Measurements from ENCODE around the gene F2RL2. TPM values are rescaled to one million over a fixed set of nuclear protein-coding genes. Genes with fewer than 3 reads are reported as not detected.

F2RL2 gene, protein sequence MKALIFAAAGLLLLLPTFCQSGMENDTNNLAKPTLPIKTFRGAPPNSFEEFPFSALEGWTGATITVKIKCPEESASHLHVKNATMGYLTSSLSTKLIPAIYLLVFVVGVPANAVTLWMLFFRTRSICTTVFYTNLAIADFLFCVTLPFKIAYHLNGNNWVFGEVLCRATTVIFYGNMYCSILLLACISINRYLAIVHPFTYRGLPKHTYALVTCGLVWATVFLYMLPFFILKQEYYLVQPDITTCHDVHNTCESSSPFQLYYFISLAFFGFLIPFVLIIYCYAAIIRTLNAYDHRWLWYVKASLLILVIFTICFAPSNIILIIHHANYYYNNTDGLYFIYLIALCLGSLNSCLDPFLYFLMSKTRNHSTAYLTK
- total RNA-seq (2014; rRNA removed; shearing (Covaris generic)) = 18.7 and 24.2 TPM in 2 replicates

DNA sequence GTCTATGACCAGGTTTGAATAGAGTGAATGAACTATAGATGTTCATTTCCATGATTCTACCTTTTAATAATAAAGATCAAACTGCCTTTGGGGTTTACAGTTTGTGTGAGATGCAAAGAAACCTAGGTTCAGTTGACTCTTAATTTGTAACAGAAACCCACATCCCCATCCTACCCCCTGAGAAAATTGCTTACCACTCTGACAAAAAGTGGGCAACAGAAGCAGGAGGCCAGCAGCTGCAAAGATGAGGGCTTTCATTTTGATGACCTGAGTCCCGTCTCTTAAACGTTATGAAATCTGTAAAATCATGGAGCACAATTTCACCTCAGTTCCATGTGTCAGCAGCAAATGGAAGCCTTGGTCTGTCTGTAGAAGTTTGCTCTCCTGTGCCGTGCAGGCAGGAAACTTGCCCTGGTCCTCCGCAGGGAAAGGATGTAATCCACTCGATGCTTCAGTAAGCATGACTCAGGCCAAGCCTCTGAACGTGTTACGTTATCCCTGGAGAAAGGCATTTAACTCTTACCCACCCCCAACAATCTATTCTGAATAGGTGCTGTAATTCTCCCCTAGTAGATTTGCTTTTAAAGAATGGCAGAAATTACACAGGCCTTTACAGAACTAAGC lies at the start of gene F2RL2:
F2RL2 (minus strand) TSS at position 431 of the 624 bp plus-strand sequence; CDS start at position 258, 173 bp downstream.
- DNase-seq (ENCODE audit: low read depth) = peak; percentile 78

DNA sequence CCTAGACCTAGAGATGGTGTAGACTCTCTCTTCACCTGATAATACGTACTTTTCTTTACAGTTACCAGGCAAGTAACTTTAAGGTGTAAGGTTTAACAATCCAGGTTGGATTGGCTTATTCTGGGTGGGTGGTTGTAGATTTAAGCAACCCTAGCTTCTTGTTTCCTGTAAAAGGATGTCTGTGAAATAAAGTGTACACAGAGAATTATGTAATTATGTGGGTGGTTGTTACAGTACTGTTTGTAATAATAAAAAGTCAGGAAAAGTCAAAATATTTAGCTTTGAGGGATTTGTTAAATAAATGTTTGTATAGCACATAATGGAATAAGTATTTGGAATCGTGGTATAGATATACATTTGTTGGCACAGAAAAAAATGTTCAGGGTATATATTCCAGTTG lies 49.0 kb upstream of the F2RL2 start:
- no peak for DNase-seq (ENCODE audit: low read depth)

DNA sequence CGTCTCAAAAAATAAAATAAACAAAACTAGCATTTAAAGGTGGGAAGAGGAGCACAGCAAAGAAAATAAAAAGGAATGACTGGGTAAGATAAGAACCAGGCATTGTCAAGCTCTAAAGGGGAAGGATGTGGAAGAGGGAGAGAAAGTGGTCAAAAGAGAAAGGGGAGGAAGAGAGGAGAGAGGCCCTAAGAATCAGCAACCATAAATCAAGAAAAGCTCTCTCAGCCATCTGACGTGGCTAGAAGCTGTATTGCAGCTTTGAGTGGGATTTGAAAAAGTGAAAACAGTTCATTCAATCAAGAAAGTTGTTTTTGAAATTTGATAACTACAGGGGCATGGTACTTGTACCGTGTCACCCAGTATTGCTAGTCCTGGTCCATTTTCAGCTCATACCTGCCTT lies 47.3 kb upstream of the F2RL2 start:
- DNase-seq (ENCODE audit: low read depth) = no peak

DNA sequence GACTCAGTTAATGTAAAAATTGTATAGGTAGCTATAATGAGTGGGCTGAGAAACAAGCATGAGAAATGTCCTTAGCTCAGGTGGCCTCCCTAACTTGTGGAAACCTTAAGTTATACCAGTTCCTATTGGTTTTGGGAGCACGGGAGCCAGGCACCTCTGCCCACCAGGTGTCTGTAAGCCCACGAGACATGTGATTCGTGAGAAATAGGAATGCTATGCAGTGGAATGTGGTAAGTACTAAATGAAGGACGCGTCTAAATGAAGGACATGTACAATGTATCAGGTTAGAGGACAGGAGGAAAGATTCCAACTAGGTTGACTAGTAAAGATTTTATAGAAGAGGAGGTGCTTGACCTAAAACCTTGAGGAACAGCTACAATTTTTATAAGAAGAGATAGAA lies 46.0 kb upstream of the F2RL2 start:
- DNase-seq (ENCODE audit: low read depth) = no peak

DNA sequence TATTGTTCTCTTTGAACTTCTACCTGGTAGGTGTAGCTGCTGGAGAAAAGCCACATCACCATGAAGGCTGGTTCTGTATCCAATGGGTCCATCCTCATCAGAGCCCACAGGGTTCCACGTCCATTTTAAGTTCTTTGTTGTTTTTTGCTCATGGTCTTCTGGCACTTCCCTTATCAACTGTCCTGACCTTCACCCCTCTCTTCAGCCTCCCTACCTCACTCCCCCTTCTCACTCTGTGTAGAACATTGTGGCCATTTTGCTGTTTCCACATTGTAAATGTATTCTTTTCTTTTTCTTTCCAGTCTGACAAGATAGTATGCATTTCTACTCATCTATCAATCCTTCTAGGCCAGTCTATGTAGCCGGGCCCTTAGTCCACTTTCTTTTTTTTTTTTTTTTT lies 44.3 kb upstream of the F2RL2 start:
- no peak for DNase-seq (ENCODE audit: low read depth)

DNA sequence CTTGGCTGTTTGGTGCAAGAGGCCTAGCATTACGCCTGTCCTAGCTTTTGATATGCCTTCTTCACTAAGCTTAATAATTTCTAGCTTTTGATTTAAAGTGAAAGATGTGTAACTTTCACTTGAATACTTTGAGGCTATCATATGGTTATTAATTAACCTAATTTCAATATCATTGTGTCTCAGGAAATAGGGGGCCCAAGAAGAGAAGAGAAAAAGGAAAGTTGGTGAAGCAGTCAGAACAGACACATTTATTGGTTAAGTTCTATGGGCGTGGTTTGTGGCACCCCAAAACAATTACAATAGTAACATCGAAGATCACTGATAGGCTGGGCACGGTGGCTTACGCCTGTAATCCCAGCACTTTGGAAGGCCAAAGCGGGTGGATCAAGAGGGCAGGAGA lies 40.9 kb upstream of the F2RL2 start:
- DNase-seq (ENCODE audit: low read depth) = no peak

DNA sequence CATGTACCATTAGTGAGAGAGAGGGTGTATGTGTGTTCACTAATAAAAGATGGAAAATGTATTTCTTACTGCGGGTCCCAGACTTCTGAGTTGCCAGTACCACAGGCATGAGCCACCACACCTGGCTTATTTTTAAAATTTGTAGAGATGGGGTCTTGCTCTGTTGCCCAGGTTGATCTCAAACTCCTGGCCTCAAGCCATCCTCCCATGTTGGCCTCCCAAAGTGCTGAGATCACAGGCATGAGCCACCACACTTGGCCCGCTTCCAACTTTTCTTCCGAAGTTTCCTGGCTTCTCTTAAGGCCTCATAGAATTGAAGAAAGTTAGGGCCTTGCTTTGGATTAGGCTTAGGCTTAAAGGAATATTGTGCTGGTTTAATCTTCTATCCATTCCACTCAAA lies 40.4 kb upstream of the F2RL2 start:
- DNase-seq (ENCODE audit: low read depth) = no peak

DNA sequence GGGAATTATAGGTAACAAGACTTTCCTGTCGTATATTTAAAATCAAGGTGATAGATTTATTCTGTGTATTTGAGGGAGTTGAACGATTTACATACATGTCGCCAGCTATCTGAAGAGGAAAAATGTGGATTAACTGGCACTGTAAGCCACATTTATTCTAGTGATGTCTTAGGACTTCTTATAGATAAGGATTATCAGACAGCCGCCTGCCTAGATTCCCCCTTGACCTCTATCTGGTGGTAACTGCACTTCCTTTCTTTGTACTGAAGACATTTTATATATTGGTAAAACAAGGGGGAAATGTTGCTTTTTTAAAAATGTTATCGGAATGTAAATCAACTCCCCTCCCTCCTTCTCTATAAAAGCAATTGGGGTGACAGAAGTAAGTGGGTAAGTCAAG lies 39.3 kb upstream of the F2RL2 start:
- DNase-seq (ENCODE audit: low read depth) = no peak

DNA sequence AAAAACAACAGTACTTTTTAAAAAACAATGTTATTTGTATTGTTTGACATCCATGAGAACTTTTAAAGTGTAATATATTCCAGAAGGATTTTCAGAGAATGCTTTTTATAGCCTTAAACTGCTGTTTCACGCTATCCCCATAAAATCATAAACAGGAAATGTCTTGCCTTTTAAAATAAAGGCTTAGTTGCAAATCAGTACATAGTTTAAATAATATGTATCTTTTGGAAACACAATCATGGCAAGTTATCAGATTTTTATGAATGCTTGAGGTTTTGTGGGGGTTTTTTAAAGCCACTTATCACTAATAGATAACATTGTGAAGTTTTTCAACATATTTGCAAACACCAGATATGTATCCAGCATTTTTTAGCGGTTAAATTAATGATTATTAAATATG lies 37.2 kb upstream of the F2RL2 start:
- no peak for DNase-seq (ENCODE audit: low read depth)

DNA sequence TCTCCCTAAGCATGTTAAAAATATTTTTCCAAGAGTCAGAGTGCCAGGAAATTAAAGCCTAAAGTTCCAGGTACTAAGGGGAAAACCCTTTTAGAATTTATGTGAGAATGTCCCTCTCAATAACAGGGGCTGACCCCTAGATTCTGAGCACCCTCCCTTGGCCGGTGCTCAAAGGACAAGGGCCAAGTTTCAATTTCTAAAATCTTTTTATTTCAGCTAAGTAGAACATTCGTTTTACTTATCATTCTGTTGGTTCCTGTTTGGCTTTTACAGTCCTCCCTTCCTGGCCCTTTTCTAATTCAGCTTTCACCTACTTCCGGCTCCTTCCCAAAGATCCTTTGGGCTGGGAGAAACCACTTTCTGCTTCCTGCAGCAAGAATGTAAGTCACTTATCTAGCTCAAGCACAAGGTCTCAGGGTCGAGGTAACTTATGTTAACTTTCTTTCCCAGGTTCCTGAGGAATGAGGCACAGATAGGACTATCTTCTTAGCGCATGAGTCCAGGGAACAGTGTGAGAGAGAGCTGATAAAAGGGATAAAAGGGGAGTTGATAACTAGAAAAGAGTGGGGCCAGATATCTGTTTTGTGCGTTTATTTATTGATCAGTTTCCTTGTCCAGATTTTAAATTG lies 34.6 kb upstream of the F2RL2 start:
- DNase-seq (ENCODE audit: low read depth) = no peak

DNA sequence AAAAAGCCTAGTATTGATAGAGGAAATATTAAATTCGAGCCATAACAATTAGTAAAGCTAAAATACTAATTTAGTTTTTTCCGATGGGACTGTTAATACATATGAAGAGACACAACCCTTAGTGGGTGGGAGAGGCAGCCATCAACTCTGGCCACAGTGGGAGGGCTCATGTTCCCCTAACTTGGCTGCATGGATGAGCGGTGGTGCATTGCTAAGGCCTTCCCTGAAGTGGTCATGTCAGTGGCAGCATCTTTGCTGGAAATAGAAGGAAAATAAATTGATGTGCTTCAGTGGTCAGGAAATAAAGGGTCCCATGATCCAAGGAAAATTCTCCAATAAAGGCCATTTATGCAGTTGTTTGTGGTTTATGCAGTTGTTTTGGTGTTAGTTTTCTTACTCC lies 33.9 kb upstream of the F2RL2 start:
- DNase-seq (ENCODE audit: low read depth) = no peak

DNA sequence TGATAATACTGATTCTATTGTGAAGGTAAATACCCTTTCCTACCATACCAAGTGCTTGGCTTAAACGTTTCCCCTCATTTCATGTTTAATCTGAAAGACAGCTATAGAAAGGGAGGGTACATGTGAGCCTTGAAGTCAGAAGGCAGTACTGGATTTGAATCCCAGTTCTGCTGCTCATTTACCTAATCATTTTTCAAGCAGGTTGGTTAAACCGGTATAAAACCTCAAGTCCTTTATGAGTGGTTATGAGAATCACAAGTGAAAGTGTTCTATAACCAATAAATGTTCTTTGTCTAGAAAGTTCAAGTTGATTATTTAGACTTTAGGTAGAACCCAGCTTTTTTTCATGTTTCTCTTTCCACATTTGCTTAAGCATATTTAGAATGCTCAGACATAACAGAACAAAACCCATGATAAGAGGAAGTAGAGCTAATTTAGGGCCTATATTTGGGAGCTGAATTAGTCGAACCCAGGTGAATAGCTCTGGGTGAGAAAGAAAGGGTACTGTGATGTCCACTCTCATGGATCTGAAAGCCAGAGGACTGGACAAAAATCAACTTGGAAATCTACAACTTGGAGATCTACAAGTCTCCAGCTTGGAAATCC lies 29.7 kb upstream of the F2RL2 start:
- DNase-seq (ENCODE audit: low read depth) = no peak

DNA sequence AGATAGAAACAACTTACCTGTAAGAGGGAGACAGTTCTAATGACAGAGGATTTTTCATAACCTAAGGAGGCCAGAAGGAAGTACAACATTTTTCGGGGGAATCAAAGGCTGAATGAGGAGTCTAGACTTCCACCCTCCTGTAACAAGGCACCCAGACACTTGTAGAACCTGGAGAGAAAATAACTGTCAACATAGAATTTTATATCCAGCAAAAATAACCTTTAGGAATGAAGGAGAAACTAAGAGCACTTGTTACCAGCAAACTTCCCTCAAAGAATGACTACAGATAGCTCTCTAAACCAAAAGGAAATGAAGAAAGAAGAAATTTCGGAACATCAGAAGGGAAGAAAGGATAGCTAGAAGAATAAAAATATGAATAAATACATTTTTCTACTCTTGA lies 25.9 kb upstream of the F2RL2 start:
- DNase-seq (ENCODE audit: low read depth) = no peak

DNA sequence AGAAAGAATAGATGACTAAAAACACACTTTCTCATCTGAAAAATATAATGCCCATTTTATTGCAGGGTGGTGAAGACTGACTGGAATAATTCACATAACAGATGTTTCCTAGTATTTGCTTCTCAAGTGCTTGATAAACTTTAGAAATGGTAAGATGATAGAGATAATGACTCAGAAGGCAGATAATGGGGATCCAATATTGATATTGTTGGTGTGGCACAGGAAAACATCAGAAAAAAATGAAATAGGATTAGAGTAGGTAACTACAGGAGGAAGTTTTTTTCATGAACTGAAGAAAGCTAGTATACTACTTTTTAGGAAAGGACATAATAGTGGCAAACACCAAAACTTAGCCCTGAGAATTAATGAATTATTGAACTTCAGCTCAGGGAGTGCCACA lies 20.2 kb upstream of the F2RL2 start:
- DNase-seq (ENCODE audit: low read depth) = no peak

DNA sequence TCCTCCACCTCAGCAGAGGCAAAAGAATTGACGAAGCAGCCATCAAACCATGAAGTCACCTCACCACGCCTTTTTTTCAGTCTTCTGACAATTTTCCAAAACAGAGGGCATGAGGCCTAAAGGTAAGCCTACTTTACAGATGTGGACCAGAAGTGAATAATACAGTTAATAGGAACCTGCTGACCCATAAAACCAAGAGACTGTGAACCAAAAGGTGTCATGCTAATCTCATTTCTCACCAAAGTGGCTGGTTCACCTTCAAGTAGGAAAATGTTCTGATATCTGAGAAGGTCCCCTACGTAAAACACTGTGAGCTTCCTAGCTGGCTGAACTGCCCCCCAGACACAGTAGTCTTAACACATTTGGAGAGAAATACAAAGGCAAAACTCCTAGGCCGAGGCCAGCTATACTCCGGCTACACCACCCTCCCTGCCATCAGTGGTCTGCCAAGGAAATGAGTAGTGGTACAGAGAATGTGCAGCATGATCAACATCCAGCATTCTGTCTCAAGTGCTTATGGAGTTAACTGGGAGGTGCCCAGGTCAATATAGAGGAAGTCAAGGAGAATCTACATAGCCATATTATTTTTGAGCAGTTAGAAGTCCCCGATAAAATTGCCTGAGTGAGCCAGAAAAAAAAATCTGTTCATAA lies 19.3 kb upstream of the F2RL2 start:
- DNase-seq (ENCODE audit: low read depth) = no peak

DNA sequence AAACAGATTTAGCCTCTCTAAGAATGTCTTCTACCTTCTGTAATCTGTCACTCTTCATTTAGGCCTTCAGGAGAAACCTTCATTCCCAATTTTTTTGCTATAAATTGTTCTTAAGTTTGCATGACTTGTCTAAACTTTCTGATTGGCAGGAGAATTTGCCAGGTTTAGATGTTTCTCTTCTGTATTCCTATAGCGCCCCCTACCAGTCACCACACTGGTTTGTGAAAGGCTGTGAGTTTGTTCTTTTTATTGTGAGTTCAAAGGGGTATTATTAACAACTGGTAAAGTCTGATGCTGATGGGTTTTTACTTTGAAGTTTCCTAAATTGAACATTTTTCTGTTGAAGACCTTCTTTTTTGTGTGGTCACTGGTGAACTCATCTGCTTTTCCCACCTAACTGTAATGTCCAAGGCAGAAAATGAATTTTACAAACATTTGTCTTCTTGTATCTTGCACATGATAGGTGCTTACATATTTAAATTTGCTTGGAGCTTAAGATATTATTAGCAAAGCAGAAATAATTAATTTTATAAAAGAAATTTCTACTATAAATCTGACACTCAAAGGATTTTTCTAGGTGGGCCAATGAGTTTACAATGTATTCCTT lies 18.4 kb upstream of the F2RL2 start:
- DNase-seq (ENCODE audit: low read depth) = peak; percentile 65

DNA sequence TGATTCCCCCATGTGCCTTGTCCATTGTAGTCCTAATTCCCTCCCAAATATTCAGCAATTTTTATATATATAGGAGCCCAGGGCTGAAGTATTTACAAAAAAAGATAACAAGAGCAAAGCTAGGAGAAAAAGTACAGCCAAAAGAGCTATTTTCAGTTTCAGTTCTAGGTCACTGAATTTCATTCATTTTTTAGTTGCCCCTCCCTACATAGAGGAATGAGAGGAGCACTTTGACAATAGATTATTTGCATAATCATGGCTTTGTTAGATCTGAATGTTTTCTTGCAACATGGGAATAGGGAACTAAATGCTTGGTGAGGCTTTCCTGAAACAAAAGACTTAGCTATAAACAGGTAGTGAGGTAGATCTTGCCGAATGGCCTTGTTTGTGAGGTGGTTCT lies 15.3 kb upstream of the F2RL2 start:
- DNase-seq (ENCODE audit: low read depth) = no peak

DNA sequence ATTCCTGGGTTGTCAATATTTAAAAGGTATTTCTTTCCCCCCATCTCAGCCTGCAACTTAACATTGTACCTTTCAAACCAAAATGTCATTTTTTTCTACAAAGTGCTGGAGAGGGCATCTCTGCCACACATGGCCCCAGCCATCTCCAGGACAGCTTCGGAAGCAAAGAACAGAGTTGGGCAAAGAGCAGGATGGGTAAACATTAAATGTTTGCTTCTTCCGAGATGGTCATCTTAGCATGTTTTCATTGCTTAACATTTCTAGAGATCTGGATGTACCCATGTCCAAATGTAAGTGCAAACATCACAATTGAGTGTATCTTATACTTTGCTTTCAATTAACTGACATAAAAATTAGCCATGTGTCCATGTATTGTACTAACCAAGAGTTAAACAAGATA lies 14.3 kb upstream of the F2RL2 start:
- DNase-seq (ENCODE audit: low read depth) = no peak

DNA sequence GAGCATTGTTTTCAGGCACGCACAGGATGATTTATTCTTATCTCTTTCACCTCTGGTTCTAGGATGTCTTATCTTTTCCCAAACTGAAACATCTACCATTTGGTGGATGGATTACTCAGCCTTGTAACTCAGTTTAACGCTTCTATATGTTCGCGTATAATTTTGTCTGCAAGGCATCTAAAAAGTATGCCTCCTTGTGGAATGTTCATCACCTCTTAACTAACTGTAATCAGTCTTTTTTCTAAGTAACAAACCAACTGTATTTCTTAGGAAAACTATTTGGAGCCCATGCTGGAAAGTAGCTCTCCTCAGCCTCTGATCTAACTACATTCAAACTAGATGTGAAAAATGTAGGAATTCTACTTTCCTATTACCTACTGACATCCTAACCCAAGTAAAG lies 11.5 kb upstream of the F2RL2 start:
- no peak for DNase-seq (ENCODE audit: low read depth)

DNA sequence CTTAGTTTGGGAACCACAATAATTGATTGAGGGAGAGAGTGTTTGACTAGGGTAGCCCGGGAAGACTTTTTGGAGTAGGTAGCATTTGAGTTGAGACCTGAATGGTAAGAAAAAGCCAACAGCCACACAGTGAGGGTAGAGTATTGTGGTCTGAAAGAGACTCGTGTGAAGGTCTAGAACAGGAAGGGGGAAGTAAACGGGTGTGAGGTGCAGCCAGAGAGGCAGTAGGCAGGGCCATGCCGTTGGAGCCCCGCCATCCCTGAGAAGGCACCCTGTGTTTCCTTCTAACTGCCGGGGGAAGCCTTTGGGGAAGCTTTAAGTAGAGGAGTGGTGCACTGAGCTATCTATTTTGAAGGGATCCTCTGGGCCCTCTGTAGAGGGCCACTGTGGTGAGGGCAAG lies 3.5 kb upstream of the F2RL2 start:
- no peak for DNase-seq (ENCODE audit: low read depth)

DNA sequence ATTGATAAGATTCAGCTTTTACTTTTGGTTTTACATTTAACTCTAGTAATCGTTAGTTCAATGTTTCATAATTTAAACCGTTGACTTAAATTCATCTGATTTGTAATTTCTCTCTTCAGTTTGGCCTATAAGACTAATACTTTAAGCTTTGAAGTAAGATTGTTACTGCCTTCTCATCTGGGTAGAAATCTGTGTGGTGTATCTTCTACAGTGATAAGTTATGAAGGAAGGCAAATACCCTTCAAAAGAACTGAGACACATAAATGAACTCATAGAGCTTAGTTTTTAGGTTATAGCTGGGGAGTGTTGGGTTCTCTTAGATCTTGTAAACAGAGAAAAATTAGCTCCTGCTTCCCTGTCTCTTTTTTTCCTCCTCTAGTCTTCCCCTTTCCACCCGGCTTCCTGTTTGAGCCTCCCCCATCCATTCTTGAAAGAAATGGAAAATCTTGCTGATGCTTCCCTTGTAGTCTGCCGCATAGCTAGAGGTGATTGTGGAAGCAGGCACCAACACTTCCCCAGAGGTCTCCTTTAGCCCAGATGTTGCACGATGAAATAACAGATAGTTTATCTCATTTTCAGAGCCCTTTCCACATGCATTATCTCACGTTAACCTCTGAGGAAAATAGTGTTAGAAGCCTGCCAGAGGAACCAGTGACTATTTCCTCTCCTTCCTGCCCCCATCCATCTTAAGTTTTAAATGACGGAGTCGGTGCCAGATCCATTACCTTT lies 2.0 kb upstream of the F2RL2 start:
- DNase-seq (ENCODE audit: low read depth) = no peak
